IMR-90 (cell line): Measurements from ENCODE around the gene ZNF597. TPM values are rescaled to one million over a fixed set of nuclear protein-coding genes. Genes with fewer than 3 reads are reported as not detected.

Source experiments
- ATAC-seq: fragments of 200-7000 bp; cut with Tn5 transposase; 2 replicates; pipeline ENCODE4 v1.9.1; 2020; ENCODE audit warnings: low read depth, mild to moderate bottlenecking, moderate library complexity
- BruUV-seq: library from RNA; stranded (reverse); fragments of 400-500 nt; replicated peaks from 2 replicates; lab custom pipeline; 2021; lab: Mats Ljungman, UMichigan
- CTCF ChIA-PET: fragments of 300-600 bp; formaldehyde crosslinking; extraction: SDS; loops from one replicate; lab custom pipeline; 2021; ENCODE audit warnings: antibody characterized with exemption; lab: Yijun Ruan, JAX
- POLR2A ChIA-PET: fragments of 300-600 bp; sonication (Branson Sonifier 250); formaldehyde crosslinking; loops from one replicate; lab custom pipeline; 2022; ENCODE audit warnings: antibody characterized with exemption; ENCODE audit not compliant: unreplicated experiment; lab: Charles Lee
- DNase-seq: peaks from one replicate; pipeline ENCODE4 v3.0.0; 2013
- H2AFZ ChIP-seq: replicated peaks from 2 replicates; pipeline ENCODE3; 2013; ENCODE audit warnings: low read length, mild to moderate bottlenecking; ENCODE audit not compliant: poor library complexity
- H2AK5ac ChIP-seq: 2 replicates; pipeline ENCODE4 v1.6.1; 2013; ENCODE audit warnings: low read depth, low read length, inconsistent platforms
- H2AK9ac ChIP-seq: replicated peaks from 2 replicates; pipeline ENCODE3; 2013; ENCODE audit warnings: mild to moderate bottlenecking, low read depth, low read length, moderate library complexity; ENCODE audit not compliant: poor library complexity
- H2BK120ac ChIP-seq: 2 replicates; pipeline ENCODE4 v1.6.1; 2013; ENCODE audit warnings: low read depth, low read length, inconsistent platforms
- H2BK15ac ChIP-seq: 3 replicates; pipeline ENCODE4 v1.6.1; 2013; ENCODE audit warnings: low read depth, low read length, inconsistent platforms
- H2BK20ac ChIP-seq: 2 replicates; pipeline ENCODE4 v1.6.1; 2013; ENCODE audit warnings: low read depth, mild to moderate bottlenecking, inconsistent platforms, low read length, moderate library complexity
- H2BK5ac ChIP-seq: 2 replicates; pipeline ENCODE4 v1.6.1; 2013; ENCODE audit warnings: mild to moderate bottlenecking, low read depth, low read length, inconsistent platforms; ENCODE audit not compliant: poor library complexity, severe bottlenecking
- H3K14ac ChIP-seq: replicated peaks from 2 replicates; pipeline ENCODE4 v1.6.1; 2013; ENCODE audit warnings: low read depth, low read length, inconsistent platforms
- H3K18ac ChIP-seq: 2 replicates; pipeline ENCODE4 v1.6.1; 2013; ENCODE audit warnings: low read depth, low read length, control low read depth
- H3K23ac ChIP-seq: 2 replicates; pipeline ENCODE4 v1.6.1; 2013; ENCODE audit warnings: low read depth, low read length, inconsistent platforms
- H3K27ac ChIP-seq: 2 replicates; pipeline ENCODE4 v1.5.1; 2013; ENCODE audit warnings: mild to moderate bottlenecking, control low read depth, low read length; ENCODE audit not compliant: insufficient read depth
- H3K27me3 ChIP-seq: 2 replicates; pipeline ENCODE4 v1.6.1; 2013; ENCODE audit warnings: low read length; ENCODE audit not compliant: control insufficient read depth, insufficient read depth
- H3K36me3 ChIP-seq: 2 replicates; pipeline ENCODE4 v1.6.1; 2013; ENCODE audit warnings: low read length, mixed read lengths; ENCODE audit not compliant: control insufficient read depth, insufficient read depth
- H3K4ac ChIP-seq: 2 replicates; pipeline ENCODE4 v1.6.1; 2013; ENCODE audit warnings: low read depth, low read length, inconsistent platforms
- H3K4me1 ChIP-seq: 2 replicates; pipeline ENCODE4 v1.6.1; 2013; ENCODE audit warnings: low read length, mixed read lengths; ENCODE audit not compliant: control insufficient read depth, insufficient read depth
- H3K4me2 ChIP-seq: 2 replicates; pipeline ENCODE4 v1.6.1; 2013; ENCODE audit warnings: low read depth, mild to moderate bottlenecking, control low read depth, low read length, moderate library complexity
- H3K4me3 ChIP-seq: 2 replicates; pipeline ENCODE4 v1.5.1; 2013; ENCODE audit warnings: low read depth, mild to moderate bottlenecking, control low read depth, low read length, moderate library complexity; ENCODE audit not compliant: insufficient read depth
- H3K56ac ChIP-seq: 2 replicates; pipeline ENCODE4 v1.6.1; 2013; ENCODE audit warnings: low read length, inconsistent platforms; ENCODE audit not compliant: insufficient read depth; ENCODE audit errors: extremely low read depth
- H3K79me1 ChIP-seq, 2 experiments: 2 replicates each; pipeline ENCODE4 v1.6.1; 2013; ENCODE audit warnings: low read length in 2 of 2, inconsistent platforms in 1 of 2, low read depth in 1 of 2
- H3K9ac ChIP-seq: 2 replicates; pipeline ENCODE4 v1.6.1; 2013; ENCODE audit warnings: low read depth, low read length, control low read depth
- H3K9me1 ChIP-seq: 2 replicates; pipeline ENCODE4 v1.6.1; 2013; ENCODE audit warnings: low read length, inconsistent platforms; ENCODE audit not compliant: insufficient read depth
- H3K9me3 ChIP-seq: 2 replicates; pipeline ENCODE4 v1.6.1; 2013; ENCODE audit warnings: low read length; ENCODE audit not compliant: control insufficient read depth, insufficient read depth
- H4K20me1 ChIP-seq: 2 replicates; pipeline ENCODE4 v1.6.1; 2013; ENCODE audit warnings: low read length, inconsistent platforms; ENCODE audit not compliant: insufficient read depth
- H4K5ac ChIP-seq: 2 replicates; pipeline ENCODE4 v1.6.1; 2013; ENCODE audit warnings: mild to moderate bottlenecking, low read depth, low read length, control low read depth
- H4K8ac ChIP-seq, 2 experiments: 2 replicates each; pipeline ENCODE4 v1.6.1; 2013; ENCODE audit warnings: low read depth in 2 of 2, low read length in 2 of 2, control low read depth in 1 of 2, inconsistent platforms in 1 of 2
- H4K91ac ChIP-seq: 2 replicates; pipeline ENCODE4 v1.6.1; 2013; ENCODE audit warnings: low read depth, low read length, inconsistent platforms; ENCODE audit not compliant: insufficient read depth
- BHLHE40 ChIP-seq: fragments of 150-350 bp; IDR thresholded peaks from 2 replicates; pipeline ENCODE4 v1.6.1; 2016; ENCODE audit warnings: mild to moderate bottlenecking, low read depth, low read length
- CEBPB ChIP-seq: IDR thresholded peaks from 2 replicates; pipeline ENCODE4 v1.6.1; 2012; ENCODE audit warnings: low read depth, low read length, improper control_type of control experiment
- CHD1 ChIP-seq: IDR thresholded peaks from 2 replicates; pipeline ENCODE4 v1.6.1; 2012; ENCODE audit warnings: low read depth, low read length, improper control_type of control experiment
- FOS ChIP-seq: fragments of 150-350 bp; IDR thresholded peaks from 2 replicates; pipeline ENCODE4 v1.6.1; 2016; ENCODE audit warnings: low read depth, low read length
- MAFK ChIP-seq: IDR thresholded peaks from 2 replicates; pipeline ENCODE4 v1.6.1; 2012; ENCODE audit warnings: low read depth, low read length, improper control_type of control experiment
- MAZ ChIP-seq: IDR thresholded peaks from 2 replicates; pipeline ENCODE4 v1.6.1; 2012; ENCODE audit warnings: low read depth, mild to moderate bottlenecking, low read length, improper control_type of control experiment, moderate library complexity, borderline replicate concordance
- MXI1 ChIP-seq: IDR thresholded peaks from 2 replicates; pipeline ENCODE4 v1.6.1; 2012; ENCODE audit warnings: low read depth, mild to moderate bottlenecking, low read length, moderate library complexity, borderline replicate concordance
- NFE2L2 ChIP-seq: fragments of 150-350 bp; IDR thresholded peaks from 2 replicates; pipeline ENCODE4 v1.6.1; 2016; ENCODE audit warnings: low read depth, mild to moderate bottlenecking, low read length
- POLR2A ChIP-seq: IDR thresholded peaks from 2 replicates; pipeline ENCODE4 v1.6.1; 2012; ENCODE audit warnings: mild to moderate bottlenecking, low read depth, low read length
- RAD21 ChIP-seq: IDR thresholded peaks from 2 replicates; pipeline ENCODE4 v1.6.1; 2012; ENCODE audit warnings: low read length, improper control_type of control experiment
- RCOR1 ChIP-seq: IDR thresholded peaks from 2 replicates; pipeline ENCODE4 v1.6.1; 2012; ENCODE audit warnings: mild to moderate bottlenecking, low read length, improper control_type of control experiment; ENCODE audit not compliant: insufficient replicate concordance
- RFX5 ChIP-seq: IDR thresholded peaks from 2 replicates; pipeline ENCODE4 v1.8.0; 2012; ENCODE audit warnings: low read depth, mild to moderate bottlenecking, low read length, moderate library complexity
- SMC3 ChIP-seq: fragments of 150-350 bp; IDR thresholded peaks from 2 replicates; pipeline ENCODE4 v1.6.1; 2016; ENCODE audit warnings: low read depth, mild to moderate bottlenecking, antibody characterized with exemption, low read length, moderate library complexity
- WGBS, 2 experiments: methylation state at CpG; one replicate each; pipeline versions ENCODE4 v1.1.5 to v1.1.7; 2013; ENCODE audit warnings: missing lambda C conversion rate in 2 of 2; ENCODE audit not compliant: insufficient read length in 1 of 2; ENCODE audit errors: extremely low coverage in 2 of 2; 5-methylcytosine and 5-hydroxymethylcytosine counted together
- dilution Hi-C: fragments of 300-500 bp; cut with HindIII; formaldehyde crosslinking; loops from one replicate; pipeline ENCODE4 v1.14.3; 2018; ENCODE audit warnings: low sequenced_read_pairs; ENCODE audit not compliant: unreplicated experiment
- in situ Hi-C: fragments of 300-500 bp; cut with MboI; formaldehyde crosslinking; loops from 3 replicates; pipeline ENCODE4 v1.14.3; 2019; ENCODE audit warnings: low sequenced_read_pairs, inconsistent platforms, mixed read lengths
- intact Hi-C: fragments of 100-400 bp; cut with micrococcal nuclease; formaldehyde crosslinking; loops from 2 replicates; pipeline ENCODE4 v1.10.0; 2022
- polyA plus RNA-seq, 3 experiments: library from polyadenylated mRNA; depleted of rRNA; stranded (reverse); fragments of >200 nt; gene quantifications; 2 replicates each; pipeline ENCODE4 v1.2.3, GENCODE V29; 2012; ENCODE audit warnings: low replicate concordance in 1 of 3
- total RNA-seq: library from RNA; depleted of rRNA; stranded (reverse); fragments of >200 nt; gene quantifications from 2 replicates; pipeline ENCODE4 v1.2.3, GENCODE V29; 2012
- TF ChIP-seq, protein P1 (sequence below): conservative IDR thresholded peaks from 2 replicates; pipeline ENCODE4 v1.5.1; 2012; ENCODE audit warnings: mild to moderate bottlenecking, low read depth, low read length, improper control_type of control experiment
- TF ChIP-seq, protein P2 (sequence below): fragments of 150-350 bp; IDR thresholded peaks from 2 replicates; pipeline ENCODE4 v1.6.1; 2016; ENCODE audit warnings: low read depth, mild to moderate bottlenecking, low read length, moderate library complexity, borderline replicate concordance

ZNF597 gene
- total and polyA plus RNA-seq, 2 of the 4 experiments (the other 2 are of a cell fraction) = 0.91 to 3.0 TPM

DNA sequence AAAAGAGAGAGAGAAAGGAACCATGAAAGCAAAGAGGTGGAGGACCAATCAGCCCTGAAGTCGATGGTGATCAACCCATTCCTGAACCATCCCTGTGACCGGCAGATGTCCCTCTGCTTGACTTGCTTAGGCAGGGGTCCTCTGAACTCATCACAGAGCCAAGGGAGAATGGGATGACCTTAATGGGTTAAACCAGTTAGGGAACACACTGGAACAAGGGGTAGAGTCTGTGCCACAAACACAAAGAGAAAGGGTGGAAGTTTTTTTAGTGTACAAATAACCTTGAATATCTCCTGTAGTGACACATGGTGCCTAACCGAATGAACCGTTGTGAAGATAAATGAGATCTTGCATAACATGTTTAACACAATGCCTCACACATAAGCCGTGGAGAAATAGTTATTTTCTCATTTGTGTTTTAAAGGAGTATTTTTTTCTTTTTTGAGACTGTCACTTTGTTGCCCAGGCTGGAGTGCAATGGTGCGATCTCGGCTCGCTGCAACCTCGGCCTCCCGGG lies 11.4 kb upstream of the ZNF597 start:
- Histone ChIP-seq H3K27me3 (no peaks in the 10 kb centered on the region), H2AK5ac (no peak overlapping the region), H3K36me3 (no peaks in the 10 kb centered on the region), H3K79me1 (peaks cover 7 to 25% of the 10 kb centered on the region in 2 experiments), H3K4me3 (no peak overlapping the region), H3K56ac (no peak overlapping the region), H3K14ac (no peak overlapping the region), H4K20me1 (peaks cover 12% of the 10 kb centered on the region), H3K9ac (no peak overlapping the region), H4K5ac (no peak overlapping the region), H3K4me2 (no peak overlapping the region), H2AK9ac (no peak overlapping the region), H3K27ac (no peak overlapping the region), H4K8ac (no peak overlapping the region), H3K18ac (no peak overlapping the region), H3K4ac (no peak overlapping the region), H2BK120ac (no peak overlapping the region), H3K23ac (no peak overlapping the region), H4K91ac (no peak overlapping the region), H2BK15ac (no peak overlapping the region), H2AFZ (no peak overlapping the region), H3K9me1 (peaks cover 7% of the 10 kb centered on the region), H3K9me3 (no peaks in the 10 kb centered on the region), H3K4me1 (peaks cover 6% of the 10 kb centered on the region), H2BK20ac (no peak overlapping the region), H2BK5ac (no peak overlapping the region)
- intact Hi-C loops (no loop called here), dilution Hi-C loops (no loop called here), in situ Hi-C loops (no loop called here)
- WGBS, 2 experiments = 91% methylated on average over 6 of the region's 10 CpGs; no CpG with 5 or more reads in 1 of the 2 experiments
- no peak for DNase-seq
- ChIA-PET POLR2A (no interaction called here), CTCF (interaction anchor here (0.9 kb wide), 1 partner anchor 10 kb away, joined by 3 read pairs; no protein-coding TSS in a partner anchor)
- no peak for ATAC-seq
- no TSS peak for BruUV-seq
- no peak for TF ChIP-seq RCOR1
- no peak for TF ChIP-seq BHLHE40
- no peak for TF ChIP-seq MAFK
- TF ChIP-seq RAD21 = no peak
- no peak for TF ChIP-seq MXI1
- TF ChIP-seq, protein P1, sequence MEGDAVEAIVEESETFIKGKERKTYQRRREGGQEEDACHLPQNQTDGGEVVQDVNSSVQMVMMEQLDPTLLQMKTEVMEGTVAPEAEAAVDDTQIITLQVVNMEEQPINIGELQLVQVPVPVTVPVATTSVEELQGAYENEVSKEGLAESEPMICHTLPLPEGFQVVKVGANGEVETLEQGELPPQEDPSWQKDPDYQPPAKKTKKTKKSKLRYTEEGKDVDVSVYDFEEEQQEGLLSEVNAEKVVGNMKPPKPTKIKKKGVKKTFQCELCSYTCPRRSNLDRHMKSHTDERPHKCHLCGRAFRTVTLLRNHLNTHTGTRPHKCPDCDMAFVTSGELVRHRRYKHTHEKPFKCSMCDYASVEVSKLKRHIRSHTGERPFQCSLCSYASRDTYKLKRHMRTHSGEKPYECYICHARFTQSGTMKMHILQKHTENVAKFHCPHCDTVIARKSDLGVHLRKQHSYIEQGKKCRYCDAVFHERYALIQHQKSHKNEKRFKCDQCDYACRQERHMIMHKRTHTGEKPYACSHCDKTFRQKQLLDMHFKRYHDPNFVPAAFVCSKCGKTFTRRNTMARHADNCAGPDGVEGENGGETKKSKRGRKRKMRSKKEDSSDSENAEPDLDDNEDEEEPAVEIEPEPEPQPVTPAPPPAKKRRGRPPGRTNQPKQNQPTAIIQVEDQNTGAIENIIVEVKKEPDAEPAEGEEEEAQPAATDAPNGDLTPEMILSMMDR = no peak
- TF ChIP-seq CHD1 = no peak
- no peak for TF ChIP-seq MAZ
- TF ChIP-seq RFX5 = no peak
- no peak for TF ChIP-seq FOS
- no peak for TF ChIP-seq POLR2A
- no peak for TF ChIP-seq NFE2L2
- TF ChIP-seq SMC3 = no peak
- TF ChIP-seq, protein P2, sequence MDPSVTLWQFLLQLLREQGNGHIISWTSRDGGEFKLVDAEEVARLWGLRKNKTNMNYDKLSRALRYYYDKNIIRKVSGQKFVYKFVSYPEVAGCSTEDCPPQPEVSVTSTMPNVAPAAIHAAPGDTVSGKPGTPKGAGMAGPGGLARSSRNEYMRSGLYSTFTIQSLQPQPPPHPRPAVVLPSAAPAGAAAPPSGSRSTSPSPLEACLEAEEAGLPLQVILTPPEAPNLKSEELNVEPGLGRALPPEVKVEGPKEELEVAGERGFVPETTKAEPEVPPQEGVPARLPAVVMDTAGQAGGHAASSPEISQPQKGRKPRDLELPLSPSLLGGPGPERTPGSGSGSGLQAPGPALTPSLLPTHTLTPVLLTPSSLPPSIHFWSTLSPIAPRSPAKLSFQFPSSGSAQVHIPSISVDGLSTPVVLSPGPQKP = no peak
- no peak for TF ChIP-seq CEBPB
